H4 (cell line): ENCODE data around the gene PDCL2. TPM values are rescaled to one million over a fixed set of nuclear protein-coding genes. Genes with fewer than 3 reads are reported as not detected.

Experiments
- DNase-seq: peaks from one replicate; pipeline ENCODE4 v3.0.0-alpha.2; 2015; ENCODE audit warnings: low spot score
- total RNA-seq: library from RNA; depleted of rRNA; stranded (reverse); fragments of >200 nt; shearing (Covaris generic); gene quantifications from 2 replicates; pipeline ENCODE4 v1.2.3, GENCODE V29; 2014; rRNA removed

The PDCL2 gene
- total RNA-seq, 1 experiment from 2014 or later: not detected

GRCh38 chr4:55539658-55540057 is 52.4 kb downstream of the PDCL2 start:
- DNase-seq: no peak

- no peak for DNase-seq
Observed at GRCh38 chr4:55538531-55538930, 53.5 kb downstream of the PDCL2 start.

GRCh38 chr4:55534306-55534705 is 57.7 kb downstream of the PDCL2 start:
- DNase-seq: no peak

GRCh38 chr4:55530691-55531090 is 61.4 kb downstream of the PDCL2 start:
- DNase-seq: no peak

DNA sequence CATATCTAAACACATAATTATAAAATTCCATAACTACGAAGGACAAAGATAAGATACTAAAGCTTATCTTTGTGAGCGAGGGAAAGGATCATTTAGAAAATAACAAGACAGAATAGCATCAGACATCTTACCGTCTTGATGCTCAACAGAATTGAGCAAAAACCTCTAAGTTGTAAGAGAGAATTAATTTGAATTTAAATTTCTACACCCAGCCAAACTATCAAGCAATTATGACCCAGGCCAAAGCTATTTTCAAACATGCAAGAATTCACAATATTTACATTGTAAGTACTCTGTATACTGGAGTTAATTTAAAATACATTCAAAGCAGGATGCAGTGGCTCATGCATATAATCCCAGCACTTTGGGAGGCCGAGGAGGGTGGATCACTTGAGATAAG is 61.9 kb downstream of the PDCL2 start:
- DNase-seq: no peak

GRCh38 chr4:55528491-55528890 is 63.6 kb downstream of the PDCL2 start:
- DNase-seq: no peak

DNA sequence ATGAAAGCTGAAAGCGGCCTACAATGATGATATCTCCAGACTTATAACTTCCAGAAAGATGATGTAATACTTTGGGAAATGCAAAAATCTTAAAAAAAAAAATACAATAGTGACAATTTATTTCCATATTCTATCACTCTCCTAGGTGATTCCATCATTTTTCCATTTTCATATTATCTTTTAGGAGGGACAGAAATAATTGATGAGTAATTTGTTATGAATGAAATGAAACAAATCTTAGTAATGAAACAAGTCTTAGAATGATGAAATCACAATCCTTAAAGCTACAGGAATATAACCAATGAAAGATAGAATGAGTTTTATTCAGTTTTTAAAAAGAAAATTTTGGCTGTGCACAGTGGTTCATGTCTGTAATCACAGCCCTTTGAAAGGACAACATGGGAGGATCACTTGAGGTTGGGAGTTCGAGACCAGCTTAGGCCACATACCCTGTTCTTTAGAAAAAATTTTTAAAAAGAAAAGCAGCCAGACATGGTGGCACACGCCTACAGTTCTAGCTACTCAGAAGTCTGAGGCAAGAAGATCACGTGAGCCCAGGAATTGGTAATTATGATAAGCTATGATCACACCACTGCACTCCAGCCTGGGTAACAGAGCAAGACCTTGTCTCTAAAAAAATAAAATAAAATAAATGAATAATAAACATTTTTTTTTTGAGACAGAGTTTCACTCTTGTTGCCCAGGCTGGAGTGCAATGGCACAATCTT is 67.0 kb downstream of the PDCL2 start:
- no peak for DNase-seq

- no peak for DNase-seq
Observed at GRCh38 chr4:55518442-55518841, 73.6 kb downstream of the PDCL2 start.

GRCh38 chr4:55517526-55518229 is 74.4 kb downstream of the PDCL2 start:
- DNase-seq: no peak

DNA sequence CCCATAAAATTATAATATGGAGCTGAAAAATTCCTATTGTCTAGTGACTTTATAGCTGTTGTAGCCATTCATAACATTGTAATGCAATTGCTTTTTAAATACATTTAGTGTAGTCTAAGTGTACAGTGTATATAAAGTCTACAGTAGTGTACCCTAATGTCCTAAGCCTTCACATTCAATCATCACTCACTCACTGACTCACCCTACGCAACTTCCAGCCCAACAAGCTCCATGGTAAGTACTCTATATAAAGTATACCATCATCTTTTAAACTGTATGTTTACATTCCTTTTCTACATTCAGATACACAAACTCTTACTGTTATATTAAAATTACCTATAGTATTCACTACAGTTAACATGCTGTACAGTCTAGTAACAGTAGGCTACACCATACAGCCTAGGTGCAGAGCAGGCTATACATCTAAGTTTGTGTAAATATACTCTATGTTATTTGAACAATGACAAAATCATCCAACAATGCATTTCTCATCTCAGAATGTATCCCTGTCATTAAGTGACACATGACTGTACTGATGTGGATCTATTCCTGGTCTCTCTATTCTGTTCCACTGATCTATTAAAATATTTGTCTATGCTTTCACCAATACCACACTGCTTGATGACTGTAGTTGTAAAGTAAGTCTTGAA is 79.0 kb downstream of the PDCL2 start:
- no peak for DNase-seq

GRCh38 chr4:55512077-55512476 is 80.0 kb downstream of the PDCL2 start:
- no peak for DNase-seq

- no peak for DNase-seq
Observed at GRCh38 chr4:55510685-55511084, 81.4 kb downstream of the PDCL2 start.

DNA sequence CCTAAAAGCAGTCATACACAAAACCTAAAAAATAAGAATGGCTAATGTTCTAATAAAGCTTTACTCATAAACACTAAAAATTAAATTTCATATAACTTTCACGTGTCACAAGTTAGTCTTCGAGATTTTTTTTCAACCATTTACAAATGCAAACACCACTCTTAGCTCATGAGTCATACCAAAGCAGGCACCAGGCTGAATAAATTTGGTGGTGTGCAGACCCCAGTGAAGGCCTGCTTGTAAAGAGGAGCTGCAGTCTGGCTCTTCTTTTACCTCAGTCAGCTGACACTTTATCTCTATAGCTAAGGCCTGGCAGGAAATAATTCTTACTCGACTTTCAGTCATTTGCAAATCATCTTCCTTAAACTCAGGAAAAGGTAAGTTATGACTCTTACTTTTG is 82.8 kb downstream of the PDCL2 start:
- no peak for DNase-seq

DNA sequence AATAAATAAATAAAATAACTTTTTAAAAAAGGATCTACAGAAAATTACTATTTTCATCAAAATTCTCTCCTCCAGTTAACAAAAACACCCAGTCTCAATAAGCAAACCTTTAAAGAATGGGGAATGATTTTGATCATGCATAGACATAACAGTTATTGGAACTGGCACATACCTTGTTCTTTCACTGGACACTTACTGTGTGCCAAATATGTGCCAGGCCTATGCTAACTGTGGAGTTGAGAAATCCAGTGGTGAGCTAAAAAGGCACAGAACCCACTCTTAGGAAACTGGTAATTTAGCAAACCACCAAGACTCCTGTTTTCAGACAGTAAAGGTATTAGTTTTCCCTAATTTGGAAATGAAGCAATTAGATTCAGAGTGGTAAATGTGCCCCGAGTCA is 84.4 kb downstream of the PDCL2 start:
- no peak for DNase-seq

Other genes starting within 250 kb of the PDCL2 start
- gene SRD5A3, start 246.0 kb downstream of the PDCL2 start, total RNA-seq: 9.1 and 22.8 TPM in 2 replicates
- 104 and 124 TPM in 2 replicates for gene TMEM165, start 196.3 kb downstream of the PDCL2 start, total RNA-seq
- 12.3 and 19.5 TPM in 2 replicates for gene CLOCK, start 45.3 kb downstream of the PDCL2 start, total RNA-seq
- gene NMU, start 44.1 kb upstream of the PDCL2 start, total RNA-seq: 2.8 and 6.1 TPM in 2 replicates
- gene EXOC1L, start 227.5 kb upstream of the PDCL2 start, total RNA-seq: not detected in 2 replicates